Measurements from ENCODE around the gene CUBN.
A peak's percentile ranks its signal among the peaks of the same experiment; 100 is the strongest.

CUBN gene

GRCh38 chr10:16891375-16892313 lies 238.0 kb downstream of the CUBN start:
- Mint-ChIP-seq H3K36me3 (peaks cover 12% of the 10 kb centered on the region), H3K4me1 (peaks cover 8% of the 10 kb centered on the region), H3K4me3 (peak overlapping the region; percentile 61), H3K9me3 (peaks cover 3% of the 10 kb centered on the region), H3K27ac (peak overlapping the region; percentile 95)
- DNase-seq (ENCODE audit: low spot score in 2 of 2), result peak in 1 of 2 donors; percentile 61
- peak; percentile 87 for ATAC-seq

- peaks cover 12% of the 10 kb centered on the region for H3K36me3 Mint-ChIP-seq
- no peak for ATAC-seq
- peak overlapping the region; percentile 61 for H3K4me3 Mint-ChIP-seq
- H3K9me3 Mint-ChIP-seq, result peaks cover 3% of the 10 kb centered on the region
- peak overlapping the region; percentile 95 for H3K27ac Mint-ChIP-seq
- no peak for DNase-seq (ENCODE audit: low spot score in 2 of 2)
- peaks cover 8% of the 10 kb centered on the region for H3K4me1 Mint-ChIP-seq
Measured at GRCh38 chr10:16890691-16891090, 238.9 kb downstream of the CUBN start.

- Mint-ChIP-seq H3K9me3 (no peaks in the 10 kb centered on the region), H3K27ac (no peak overlapping the region), H3K36me3 (peaks cover 12% of the 10 kb centered on the region), H3K4me1 (peaks cover 8% of the 10 kb centered on the region), H3K4me3 (no peak overlapping the region)
- ATAC-seq, result no peak
- DNase-seq (ENCODE audit: low spot score in 2 of 2), result no peak
Measured at GRCh38 chr10:16887565-16887964, 242.0 kb downstream of the CUBN start.

- DNase-seq (ENCODE audit: low spot score in 2 of 2) (no peak), ATAC-seq (no peak)
- H3K4me1 Mint-ChIP-seq, result peaks cover 2% of the 10 kb centered on the region
- H3K36me3 Mint-ChIP-seq, result peaks cover 2% of the 10 kb centered on the region
- no peaks in the 10 kb centered on the region for H3K9me3 Mint-ChIP-seq
- no peak overlapping the region for H3K27ac Mint-ChIP-seq
- H3K4me3 Mint-ChIP-seq, result no peak overlapping the region
Measured at GRCh38 chr10:16886031-16886430, 243.6 kb downstream of the CUBN start.

GRCh38 chr10:16884497-16884896 lies 245.1 kb downstream of the CUBN start:
- H3K27ac Mint-ChIP-seq, result no peak overlapping the region
- ATAC-seq, result no peak
- DNase-seq (ENCODE audit: low spot score in 2 of 2), result no peak
- H3K4me3 Mint-ChIP-seq, result no peak overlapping the region
- H3K9me3 Mint-ChIP-seq, result no peaks in the 10 kb centered on the region
- H3K4me1 Mint-ChIP-seq, result no peaks in the 10 kb centered on the region
- no peaks in the 10 kb centered on the region for H3K36me3 Mint-ChIP-seq

- DNase-seq (ENCODE audit: low spot score in 2 of 2) (no peak), ATAC-seq (no peak)
- no peak overlapping the region for H3K27ac Mint-ChIP-seq
- H3K36me3 Mint-ChIP-seq, result no peaks in the 10 kb centered on the region
- H3K4me3 Mint-ChIP-seq, result no peak overlapping the region
- no peaks in the 10 kb centered on the region for H3K9me3 Mint-ChIP-seq
- no peaks in the 10 kb centered on the region for H3K4me1 Mint-ChIP-seq
Measured at GRCh38 chr10:16883084-16883483, 246.5 kb downstream of the CUBN start.

GRCh38 chr10:16870331-16870730 lies 259.3 kb downstream of the CUBN start:
- Mint-ChIP-seq H3K4me1 (no peaks in the 10 kb centered on the region), H3K27ac (no peak overlapping the region), H3K36me3 (no peaks in the 10 kb centered on the region), H3K9me3 (no peaks in the 10 kb centered on the region), H3K4me3 (no peak overlapping the region)
- DNase-seq (ENCODE audit: low spot score in 2 of 2) (no peak), ATAC-seq (no peak)

- DNase-seq (ENCODE audit: low spot score in 2 of 2) (no peak), ATAC-seq (no peak)
- Mint-ChIP-seq H3K4me1 (no peaks in the 10 kb centered on the region), H3K9me3 (no peaks in the 10 kb centered on the region), H3K4me3 (no peak overlapping the region), H3K27ac (no peak overlapping the region), H3K36me3 (no peaks in the 10 kb centered on the region)
Measured at GRCh38 chr10:16867990-16868389, 261.6 kb downstream of the CUBN start.

- ATAC-seq, result no peak
- H3K27ac Mint-ChIP-seq, result no peak overlapping the region
Measured at GRCh38 chr10:16867556-16867955, 262.1 kb downstream of the CUBN start.

GRCh38 chr10:16866541-16867275 lies 262.9 kb downstream of the CUBN start:
- ATAC-seq (no peak), DNase-seq (ENCODE audit: low spot score in 2 of 2) (no peak)
- Mint-ChIP-seq H3K4me3 (no peak overlapping the region), H3K9me3 (no peaks in the 10 kb centered on the region), H3K4me1 (no peaks in the 10 kb centered on the region), H3K27ac (no peak overlapping the region), H3K36me3 (no peaks in the 10 kb centered on the region)

More at GRCh38 chr10:16867556-16867955, 262.1 kb downstream of the CUBN start:
- Mint-ChIP-seq H3K9me3 (no peaks in the 10 kb centered on the region), H3K4me3 (no peak overlapping the region), H3K4me1 (no peaks in the 10 kb centered on the region), H3K36me3 (no peaks in the 10 kb centered on the region)
- no peak for DNase-seq (ENCODE audit: low spot score in 2 of 2)

- no peak for DNase-seq (ENCODE audit: low spot score in 2 of 2)
- Mint-ChIP-seq H3K36me3 (no peaks in the 10 kb centered on the region), H3K4me1 (no peaks in the 10 kb centered on the region), H3K27ac (no peak overlapping the region), H3K9me3 (no peaks in the 10 kb centered on the region), H3K4me3 (no peak overlapping the region)
- no peak for ATAC-seq
Measured at GRCh38 chr10:16865766-16866165, 263.8 kb downstream of the CUBN start.

GRCh38 chr10:16863766-16864165 lies 265.8 kb downstream of the CUBN start:
- no peak for DNase-seq (ENCODE audit: low spot score in 2 of 2)
- no peak for ATAC-seq
- H3K27ac Mint-ChIP-seq, result no peak overlapping the region
- H3K4me3 Mint-ChIP-seq, result no peak overlapping the region
- H3K4me1 Mint-ChIP-seq, result no peaks in the 10 kb centered on the region
- H3K9me3 Mint-ChIP-seq, result no peaks in the 10 kb centered on the region
- no peaks in the 10 kb centered on the region for H3K36me3 Mint-ChIP-seq

- Mint-ChIP-seq H3K4me1 (no peaks in the 10 kb centered on the region), H3K36me3 (no peaks in the 10 kb centered on the region), H3K4me3 (no peak overlapping the region), H3K9me3 (no peaks in the 10 kb centered on the region), H3K27ac (no peak overlapping the region)
- no peak for DNase-seq (ENCODE audit: low spot score in 2 of 2)
- ATAC-seq, result no peak
Measured at GRCh38 chr10:16857419-16857818, 272.2 kb downstream of the CUBN start.

- no peaks in the 10 kb centered on the region for H3K9me3 Mint-ChIP-seq
- H3K4me1 Mint-ChIP-seq, result no peaks in the 10 kb centered on the region
- H3K27ac Mint-ChIP-seq, result no peak overlapping the region
- no peak overlapping the region for H3K4me3 Mint-ChIP-seq
- ATAC-seq, result no peak
- DNase-seq (ENCODE audit: low spot score in 2 of 2), result no peak
- no peaks in the 10 kb centered on the region for H3K36me3 Mint-ChIP-seq
Measured at GRCh38 chr10:16856567-16856966, 273.0 kb downstream of the CUBN start.

GRCh38 chr10:16856092-16856491 lies 273.5 kb downstream of the CUBN start:
- H3K4me3 Mint-ChIP-seq, result no peak overlapping the region
- no peaks in the 10 kb centered on the region for H3K4me1 Mint-ChIP-seq
- ATAC-seq, result no peak
- H3K36me3 Mint-ChIP-seq, result no peaks in the 10 kb centered on the region
- no peaks in the 10 kb centered on the region for H3K9me3 Mint-ChIP-seq
- H3K27ac Mint-ChIP-seq, result no peak overlapping the region
- no peak for DNase-seq (ENCODE audit: low spot score in 2 of 2)

- Mint-ChIP-seq H3K9me3 (no peaks in the 10 kb centered on the region), H3K4me3 (no peak overlapping the region), H3K4me1 (no peaks in the 10 kb centered on the region), H3K27ac (no peak overlapping the region), H3K36me3 (no peaks in the 10 kb centered on the region)
- no peak for ATAC-seq
- no peak for DNase-seq (ENCODE audit: low spot score in 2 of 2)
Measured at GRCh38 chr10:16854623-16855022, 275.0 kb downstream of the CUBN start.

All from stimulated activated effector memory CD8-positive, alpha-beta T cell treated with anti-CD3 and anti-CD28 coated beads, Interleukin-12 subunit alpha, Interleukin-12 subunit beta, amount 100 ng/mL, for 72 hours (primary cell).